Activated CD8-positive, alpha-beta memory T cell treated with anti-CD3 and anti-CD28 coated beads, Interleukin-2, amount 50 U/mL, for 24 hours (primary cell): ENCODE data around the gene IL1B.
"Not testable (repeated sequence)": the region's sequence is repeated elsewhere in the genome, so short reads cannot be mapped to it uniquely, and the experiment has no call there.

Experiments used
- DNase-seq: peaks from one replicate; pipeline ENCODE4 v3.0.0-alpha.2; 2020; ENCODE audit errors: extremely low read depth

The IL1B gene

GRCh38 chr2:112836695-112837117, at the start of gene IL1B:
Gene IL1B, minus strand, starts transcription at chr2:112836779. Its CDS starts 550 bp downstream, at chr2:112836229.
- DNase-seq = no peak

GRCh38 chr2:112886291-112886690, 49.7 kb upstream of the IL1B start:
- DNase-seq = no peak

GRCh38 chr2:112885506-112885902, 48.9 kb upstream of the IL1B start:
- DNase-seq = no peak

GRCh38 chr2:112884869-112885505, 48.4 kb upstream of the IL1B start:
- peak; percentile 35 for DNase-seq

- no peak for DNase-seq
Observed at GRCh38 chr2:112883669-112884068, 47.1 kb upstream of the IL1B start.

- no peak for DNase-seq
Observed at GRCh38 chr2:112881217-112881985, 44.8 kb upstream of the IL1B start.

GRCh38 chr2:112880696-112881095, 44.1 kb upstream of the IL1B start:
- DNase-seq = no peak

- DNase-seq = no peak
Observed at GRCh38 chr2:112880091-112880531, 43.5 kb upstream of the IL1B start.

GRCh38 chr2:112879491-112880041, 43.0 kb upstream of the IL1B start:
- no peak for DNase-seq

GRCh38 chr2:112877423-112877822, 40.8 kb upstream of the IL1B start:
- DNase-seq = no peak

GRCh38 chr2:112876971-112877361, 40.4 kb upstream of the IL1B start:
- DNase-seq = no peak

- DNase-seq = no peak
Observed at GRCh38 chr2:112876257-112876970, 39.8 kb upstream of the IL1B start.

GRCh38 chr2:112870841-112871835, 34.6 kb upstream of the IL1B start:
- no peak for DNase-seq

GRCh38 chr2:112869258-112869842, 32.8 kb upstream of the IL1B start:
- no peak for DNase-seq

- no peak for DNase-seq
Observed at GRCh38 chr2:112867701-112868631, 31.4 kb upstream of the IL1B start.

- DNase-seq = no peak
Observed at GRCh38 chr2:112866128-112866835, 29.7 kb upstream of the IL1B start.

- DNase-seq = no peak
Observed at GRCh38 chr2:112864072-112864471, 27.5 kb upstream of the IL1B start.

GRCh38 chr2:112859406-112860183, 23.0 kb upstream of the IL1B start:
- DNase-seq = not testable (repeated sequence)
